Natural killer cell treated with Interleukin-12 subunit alpha and Interleukin-12 subunit beta and Interleukin-15 and Interleukin-18, amount 100 ng/mL, for 72 hours (primary cell): ENCODE measurements around the gene MMP3. TPM values are rescaled to one million over a fixed set of nuclear protein-coding genes. Genes with fewer than 3 reads are reported as not detected.

ENCODE experiments used
- ATAC-seq, 2 donors: fragments of 150-1000 bp; cut with Tn5 transposase in 1 of 2; sonication (Bioruptor Pico), chemical (Tn5 transposase) in 1 of 2; 2 replicates each; pipeline ENCODE4 v1.10.0; 2021
- DNase-seq: peaks from one replicate; pipeline ENCODE4 v3.0.0; 2022; ENCODE audit warnings: low spot score
- H3K27ac Mint-ChIP-seq, 2 donors: 1 replicate in 1 of 2; 2 replicates in 1 of 2; pipeline ENCODE4 v1.8.0; 2022; ENCODE audit warnings: mixed read lengths in 2 of 2, mild to moderate bottlenecking in 1 of 2, moderate library complexity in 1 of 2
- H3K27me3 Mint-ChIP-seq, 2 donors: 1 replicate in 1 of 2; 2 replicates in 1 of 2; pipeline ENCODE4 v1.8.0; 2022; ENCODE audit warnings: mixed read lengths in 2 of 2
- H3K36me3 Mint-ChIP-seq: one replicate; pipeline ENCODE4 v1.8.0; 2022; ENCODE audit warnings: mixed read lengths
- H3K4me1 Mint-ChIP-seq, 2 donors: 1 replicate in 1 of 2; 2 replicates in 1 of 2; pipeline ENCODE4 v1.8.0; 2022; ENCODE audit warnings: low read depth in 2 of 2, mixed read lengths in 2 of 2, mild to moderate bottlenecking in 1 of 2
- H3K4me3 Mint-ChIP-seq: one replicate; pipeline ENCODE4 v1.8.0; 2022; ENCODE audit warnings: mixed read lengths
- H3K9me3 Mint-ChIP-seq: 2 replicates; pipeline ENCODE4 v1.8.0; 2022; ENCODE audit warnings: mixed read lengths
- total RNA-seq, 2 donors: library from RNA; stranded (reverse); gene quantifications; one replicate each; pipeline ENCODE4 v1.2.3, GENCODE V29; 2022

MMP3 gene
- total RNA-seq, 2 donors from 2014 or later = not detected

- no peaks in the 10 kb centered on the region for H3K36me3 Mint-ChIP-seq
- H3K9me3 Mint-ChIP-seq = no peaks in the 10 kb centered on the region
- H3K27ac Mint-ChIP-seq = no peak overlapping the region
- H3K27me3 Mint-ChIP-seq = no peaks in the 10 kb centered on the region
- ATAC-seq (no peak), DNase-seq (no peak)
- no peak overlapping the region for H3K4me3 Mint-ChIP-seq
- H3K4me1 Mint-ChIP-seq = no peaks in the 10 kb centered on the region
These were observed 49.6 kb downstream of the MMP3 start for GRCh38 chr11:102793677-102794290.

DNA sequence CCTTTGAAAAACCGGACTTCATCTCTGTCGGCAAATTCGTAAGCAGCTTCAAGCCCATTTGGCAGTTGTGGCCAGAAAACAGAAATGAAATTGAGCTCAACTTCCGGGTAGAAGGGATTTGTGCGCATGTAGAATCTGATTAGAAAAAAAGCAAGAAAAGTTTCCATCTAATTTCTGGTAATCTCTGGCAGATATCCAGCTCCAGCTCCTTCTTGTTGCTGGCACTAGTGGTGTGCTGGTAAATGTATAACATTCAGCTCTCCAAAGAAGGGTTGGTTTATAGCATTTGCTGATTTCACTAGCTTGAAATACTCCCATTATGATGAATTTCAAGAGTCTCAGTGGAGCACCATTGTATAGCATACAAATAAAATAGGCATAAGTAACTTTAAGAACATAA, 50.8 kb downstream of the MMP3 start:
- Mint-ChIP-seq H3K4me3 (no peak overlapping the region), H3K36me3 (no peaks in the 10 kb centered on the region), H3K27ac (no peak overlapping the region), H3K4me1 (no peaks in the 10 kb centered on the region), H3K27me3 (no peaks in the 10 kb centered on the region), H3K9me3 (no peaks in the 10 kb centered on the region)
- ATAC-seq (no peak), DNase-seq (no peak)

DNA sequence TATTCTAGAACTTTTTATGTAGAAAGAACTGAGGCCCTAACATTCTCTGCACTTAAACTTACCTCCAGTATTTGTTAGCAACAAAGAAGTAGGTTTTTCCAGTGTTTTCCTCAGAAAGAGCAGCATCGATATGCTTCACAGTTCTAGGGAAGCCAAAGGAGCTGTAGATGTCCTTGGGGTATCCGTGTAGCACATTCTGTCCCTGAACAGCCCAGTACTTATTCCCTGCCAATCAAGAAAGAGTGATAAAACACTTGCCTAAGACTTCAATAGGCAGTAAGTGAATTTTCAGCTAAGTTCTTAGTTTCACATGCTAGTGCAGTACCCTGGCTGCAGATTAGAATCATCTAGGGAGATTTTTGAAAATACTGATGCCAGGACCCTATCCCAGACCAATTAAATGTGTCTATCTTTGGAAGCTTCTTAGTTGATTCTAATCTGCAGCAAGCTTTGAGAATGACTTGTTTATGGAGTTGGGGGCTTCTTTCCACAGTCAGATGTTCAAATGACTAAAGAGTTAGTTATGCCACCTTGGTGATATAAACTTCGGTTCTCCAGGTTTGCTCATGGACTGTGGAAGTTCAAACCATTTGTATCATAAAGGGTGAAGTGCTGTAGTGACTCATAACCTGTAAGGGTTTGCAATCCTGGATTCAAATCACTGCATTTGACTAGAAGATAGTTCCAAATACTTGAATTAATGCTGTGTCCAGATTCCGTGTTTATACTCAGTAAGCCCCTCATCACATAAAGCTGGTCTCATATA, 52.0 kb downstream of the MMP3 start:
- no peak overlapping the region for H3K4me3 Mint-ChIP-seq
- no peak for DNase-seq
- no peak overlapping the region for H3K27ac Mint-ChIP-seq
- no peaks in the 10 kb centered on the region for H3K27me3 Mint-ChIP-seq
- no peaks in the 10 kb centered on the region for H3K9me3 Mint-ChIP-seq
- ATAC-seq = no peak
- H3K4me1 Mint-ChIP-seq = no peaks in the 10 kb centered on the region
- no peaks in the 10 kb centered on the region for H3K36me3 Mint-ChIP-seq

DNA sequence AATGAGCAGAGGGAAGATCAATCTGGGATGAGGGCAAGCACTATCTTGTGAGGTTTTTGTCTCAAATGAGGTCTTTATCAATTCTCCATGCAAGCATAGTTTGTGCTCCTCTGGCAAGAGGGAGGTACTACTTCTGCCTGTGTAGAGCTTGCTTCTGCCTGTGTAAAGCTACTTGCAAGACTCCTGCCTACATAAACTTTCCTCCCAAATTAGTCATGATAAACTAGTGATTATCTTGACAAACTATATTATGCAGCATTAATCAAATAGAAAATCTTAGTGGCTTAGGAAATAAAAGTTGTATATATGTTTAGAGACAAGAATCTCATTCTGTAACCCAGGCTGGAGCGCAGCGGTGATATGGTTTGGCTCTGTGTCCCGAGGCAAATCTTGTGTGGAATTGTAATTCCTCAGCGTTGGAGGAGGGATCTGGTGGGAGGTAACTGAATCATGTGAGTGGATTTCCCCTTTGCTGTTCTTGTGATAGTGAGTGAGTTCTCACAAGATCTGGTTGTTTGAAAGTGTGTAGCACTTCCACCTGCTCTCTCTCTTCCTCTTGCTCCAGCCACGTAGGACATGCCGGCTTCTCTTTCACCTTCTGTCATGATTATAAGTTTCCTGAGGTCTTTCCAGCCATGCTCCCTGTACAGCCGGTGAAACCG, 54.9 kb downstream of the MMP3 start:
- ATAC-seq = no peak
- Mint-ChIP-seq H3K4me1 (no peaks in the 10 kb centered on the region), H3K27me3 (peaks cover 3 to 7% of the 10 kb centered on the region in 2 donors), H3K4me3 (no peak overlapping the region), H3K9me3 (peaks cover 4% of the 10 kb centered on the region), H3K36me3 (no peaks in the 10 kb centered on the region), H3K27ac (no peak overlapping the region)
- no peak for DNase-seq

Other genes with a start within 250 kb of the MMP3 start
- gene MMP20, start 218.3 kb downstream of the MMP3 start, total RNA-seq = not detected
- not detected for gene MMP27, start 137.8 kb downstream of the MMP3 start, total RNA-seq
- not detected for gene MMP8, start 118.7 kb downstream of the MMP3 start, total RNA-seq
- not detected for gene MMP10, start 63.0 kb downstream of the MMP3 start, total RNA-seq
- gene MMP1, start 45.4 kb downstream of the MMP3 start, total RNA-seq = not detected
- gene MMP12, start 31.4 kb upstream of the MMP3 start, total RNA-seq = not detected
- gene MMP13, start 112.1 kb upstream of the MMP3 start, total RNA-seq = not detected
- gene DCUN1D5, start 248.6 kb upstream of the MMP3 start, total RNA-seq = 10 to 100 TPM; 36.2 to 78.4 TPM